ENCODE data around the gene TMEM135.

DNA sequence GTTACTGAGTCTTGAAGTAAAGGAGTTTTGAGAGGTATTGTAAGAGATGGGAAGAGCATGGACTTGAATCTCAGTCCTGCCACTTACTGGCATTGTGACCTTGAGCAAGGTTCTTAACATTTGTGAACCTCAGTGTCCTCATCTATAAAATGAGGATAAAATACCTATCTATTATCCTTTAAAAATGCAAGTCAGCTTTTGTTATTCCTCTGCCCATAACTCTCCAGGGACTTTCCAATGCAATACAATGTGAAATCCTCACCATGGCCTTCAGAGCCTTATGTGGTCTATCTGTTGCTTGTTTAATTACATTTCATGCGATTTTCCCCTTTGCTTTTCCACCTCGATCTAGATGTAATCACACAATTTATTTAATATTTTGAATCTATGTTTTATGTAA is 9.1 kb downstream of the TMEM135 start:
- TF ChIP-seq CTCF (IDR thresholded peaks at IDR 0.05) (no peak), TCF12 (IDR thresholded peaks at IDR 0.05) (no peak), POLR2AphosphoS5 (IDR thresholded peaks at IDR 0.05; ENCODE audit: low read depth, low read length) (no peak), MXI1 (IDR thresholded peaks at IDR 0.05; ENCODE audit: low read depth, low read length) (no peak), TAF1 (IDR thresholded peaks at IDR 0.05; ENCODE audit: borderline replicate concordance, low read depth, low read length) (no peak), NFIC (IDR thresholded peaks at IDR 0.05; ENCODE audit: borderline replicate concordance) (no peak), TEAD4 (IDR thresholded peaks at IDR 0.05; ENCODE audit: borderline replicate concordance, insufficient read depth) (no peak), SMC3 (IDR thresholded peaks at IDR 0.05; ENCODE audit: low read depth, low read length) (no peak)

All from SK-N-SH (cell line).